ENCODE results near the gene TCEAL5.

- TF ChIP-seq POLR2AphosphoS5 (IDR thresholded peaks at IDR 0.05), result no peak
- TF ChIP-seq CTCF (IDR thresholded peaks at IDR 0.05), result no peak
- no peak for TF ChIP-seq POLR2A (IDR thresholded peaks at IDR 0.05)
These were observed 25.6 kb downstream of the TCEAL5 start for GRCh38 chrX:103250977-103251376.
